Keratinocyte (primary cell): ENCODE measurements around the gene IFT81. TPM values are rescaled to one million over a fixed set of nuclear protein-coding genes. Genes with fewer than 3 reads are reported as not detected.

Experiments used
- DNase-seq: peaks from one replicate; pipeline ENCODE4 v3.0.0-alpha.2; 2011; ENCODE audit warnings: low read depth, missing footprints, low spot score
- FAIRE-seq: peaks from 2 replicates; lab custom pipeline; 2011; peaks lifted over from hg19 to GRCh38; lab: Jason Lieb, UNC
- H2AFZ ChIP-seq: 2 replicates; pipeline ENCODE4 v1.6.0; 2012; ENCODE audit warnings: low read length, control low read depth, inconsistent platforms; ENCODE audit not compliant: control insufficient read depth
- H3K27ac ChIP-seq: 2 replicates; pipeline ENCODE4 v1.5.1; 2011; ENCODE audit warnings: low read length; ENCODE audit not compliant: control insufficient read depth, insufficient read depth
- H3K27me3 ChIP-seq: 3 replicates; pipeline ENCODE4 v1.6.0; 2011; ENCODE audit warnings: low read length; ENCODE audit not compliant: control insufficient read depth, insufficient read depth; ENCODE audit errors: extremely low read depth
- H3K36me3 ChIP-seq, 2 experiments: 2 replicates in 1 of 2; 3 replicates in 1 of 2; pipeline ENCODE4 v1.5.1; 2011; ENCODE audit warnings: low read length in 2 of 2, mild to moderate bottlenecking in 1 of 2; ENCODE audit not compliant: control insufficient read depth in 2 of 2, insufficient read depth in 2 of 2; ENCODE audit errors: extremely low read depth in 1 of 2
- H3K4me1 ChIP-seq: 3 replicates; pipeline ENCODE4 v1.5.1; 2011; ENCODE audit warnings: low read length; ENCODE audit not compliant: control insufficient read depth, insufficient read depth; ENCODE audit errors: extremely low read depth
- H3K4me2 ChIP-seq: 3 replicates; pipeline ENCODE4 v1.6.0; 2011; ENCODE audit warnings: low read depth, low read length; ENCODE audit not compliant: control insufficient read depth, insufficient read depth; ENCODE audit errors: extremely low read depth
- H3K4me3 ChIP-seq, 3 experiments: fragments of 200-600 bp in 1 of 3; sonication (generic) in 1 of 3; 2 replicates in 2 of 3; 3 replicates in 1 of 3; pipeline ENCODE4 v1.5.1; 2011 to 2016; ENCODE audit warnings: low read length in 3 of 3, mild to moderate bottlenecking in 3 of 3, control low read depth in 2 of 3, inconsistent platforms in 1 of 3, low read depth in 1 of 3, mixed read lengths in 1 of 3, mixed run types in 1 of 3, moderate library complexity in 1 of 3; ENCODE audit not compliant: control insufficient read depth in 2 of 3, insufficient read depth in 2 of 3; ENCODE audit errors: extremely low read depth in 1 of 3
- H3K79me2 ChIP-seq: 2 replicates; pipeline ENCODE4 v1.6.0; 2012; ENCODE audit warnings: low read length; ENCODE audit not compliant: control insufficient read depth, insufficient read depth
- H3K9ac ChIP-seq: 3 replicates; pipeline ENCODE4 v1.6.0; 2011; ENCODE audit warnings: low read length; ENCODE audit not compliant: control insufficient read depth, insufficient read depth; ENCODE audit errors: extremely low read depth
- H3K9me1 ChIP-seq: 3 replicates; pipeline ENCODE4 v1.6.0; 2011; ENCODE audit warnings: low read length; ENCODE audit not compliant: control insufficient read depth, insufficient read depth; ENCODE audit errors: extremely low read depth
- H3K9me3 ChIP-seq: 2 replicates; pipeline ENCODE4 v1.5.1; 2012; ENCODE audit warnings: low read depth, low read length; ENCODE audit not compliant: control insufficient read depth
- H4K20me1 ChIP-seq: 3 replicates; pipeline ENCODE4 v1.6.0; 2011; ENCODE audit warnings: low read length; ENCODE audit not compliant: control insufficient read depth, insufficient read depth; ENCODE audit errors: extremely low read depth
- EZH2 ChIP-seq: IDR thresholded peaks from one replicate; pipeline ENCODE4 v1.6.1; 2012; ENCODE audit warnings: inconsistent platforms, mild to moderate bottlenecking, low read length, moderate library complexity
- dilution Hi-C: fragments of 300-500 bp; cut with MboI; formaldehyde crosslinking; loops from one replicate; pipeline ENCODE4 v1.7.0; 2020; ENCODE audit warnings: low sequenced_read_pairs; ENCODE audit not compliant: extremely low pct_ligation_motif_present
- polyA plus RNA-seq, 5 experiments: library from polyadenylated mRNA; depleted of rRNA in 3 of 5; stranded (reverse) in 3 of 5; stranded (forward) in 1 of 5; unstranded in 1 of 5; fragments of >200 nt; gene quantifications; 1 replicate in 1 of 5; 2 replicates in 3 of 5; 3 replicates in 1 of 5; pipeline versions ENCODE4 v1.2.1 to v1.2.3, GENCODE V29; 2011 to 2012; ENCODE audit warnings: missing spikeins in 2 of 5, low read depth in 1 of 5, low replicate concordance in 1 of 5
- TF ChIP-seq, protein P1 (sequence below), 3 experiments: IDR thresholded peaks in 1 of 3; conservative IDR thresholded peaks in 1 of 3; optimal IDR thresholded peaks in 1 of 3; 2 replicates in 2 of 3; 3 replicates in 1 of 3; pipeline versions ENCODE3 to v1.5.1; 2011; ENCODE audit warnings: low read length in 3 of 3, mild to moderate bottlenecking in 3 of 3, moderate library complexity in 2 of 3, control low read depth in 1 of 3, inconsistent platforms in 1 of 3; ENCODE audit not compliant: insufficient read depth in 2 of 3; ENCODE audit errors: extremely low read depth in 1 of 3

IFT81 gene
- polyA plus RNA-seq, 1 donor (not counting 4 experiments of a cell fraction or from before 2014, with no cell fraction given): 8.9 TPM

DNA sequence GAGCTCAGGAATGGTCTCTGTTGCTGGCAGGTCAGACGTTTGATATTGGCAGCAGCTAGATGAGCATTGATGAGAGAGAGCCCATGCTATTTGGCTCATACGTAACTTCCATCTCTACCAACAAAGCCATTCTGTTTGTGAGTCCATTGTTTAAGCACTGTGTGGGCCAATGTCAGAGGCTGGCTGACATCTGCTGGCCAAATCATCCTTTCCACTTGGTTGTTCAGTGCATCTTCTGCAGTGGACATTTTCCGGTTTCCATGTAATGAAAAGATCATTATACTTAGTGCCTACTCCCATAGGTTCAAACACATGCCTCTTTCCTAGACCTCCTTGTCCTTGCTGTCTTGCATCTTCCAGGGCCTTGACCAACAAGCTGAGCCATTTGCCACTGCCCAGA lies 59.2 kb downstream of the IFT81 start:
- H3K4me2 ChIP-seq: no peak overlapping the region
- no peak for FAIRE-seq
- H3K4me1 ChIP-seq: peaks cover 3% of the 10 kb centered on the region
- no peak overlapping the region for H3K4me3 ChIP-seq
- no peaks in the 10 kb centered on the region for H3K27me3 ChIP-seq
- H3K36me3 ChIP-seq: no peaks in the 10 kb centered on the region
- peaks cover 3% of the 10 kb centered on the region for H3K9me3 ChIP-seq
- no peaks in the 10 kb centered on the region for H3K79me2 ChIP-seq
- dilution Hi-C loops: no loop called here
- TF ChIP-seq, protein P1, sequence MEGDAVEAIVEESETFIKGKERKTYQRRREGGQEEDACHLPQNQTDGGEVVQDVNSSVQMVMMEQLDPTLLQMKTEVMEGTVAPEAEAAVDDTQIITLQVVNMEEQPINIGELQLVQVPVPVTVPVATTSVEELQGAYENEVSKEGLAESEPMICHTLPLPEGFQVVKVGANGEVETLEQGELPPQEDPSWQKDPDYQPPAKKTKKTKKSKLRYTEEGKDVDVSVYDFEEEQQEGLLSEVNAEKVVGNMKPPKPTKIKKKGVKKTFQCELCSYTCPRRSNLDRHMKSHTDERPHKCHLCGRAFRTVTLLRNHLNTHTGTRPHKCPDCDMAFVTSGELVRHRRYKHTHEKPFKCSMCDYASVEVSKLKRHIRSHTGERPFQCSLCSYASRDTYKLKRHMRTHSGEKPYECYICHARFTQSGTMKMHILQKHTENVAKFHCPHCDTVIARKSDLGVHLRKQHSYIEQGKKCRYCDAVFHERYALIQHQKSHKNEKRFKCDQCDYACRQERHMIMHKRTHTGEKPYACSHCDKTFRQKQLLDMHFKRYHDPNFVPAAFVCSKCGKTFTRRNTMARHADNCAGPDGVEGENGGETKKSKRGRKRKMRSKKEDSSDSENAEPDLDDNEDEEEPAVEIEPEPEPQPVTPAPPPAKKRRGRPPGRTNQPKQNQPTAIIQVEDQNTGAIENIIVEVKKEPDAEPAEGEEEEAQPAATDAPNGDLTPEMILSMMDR (optimal IDR thresholded peaks at IDR 0.05 in 1 of 3, IDR thresholded peaks at IDR 0.05 in 1 of 3, conservative IDR thresholded peaks at IDR 0.05 in 1 of 3; ENCODE audit: extremely low read depth in 1 of 3, insufficient read depth in 2 of 3, low read length in 3 of 3): no peak
- TF ChIP-seq EZH2: no peak
- H3K27ac ChIP-seq: no peak overlapping the region
- H3K9me1 ChIP-seq: no peaks in the 10 kb centered on the region
- no peaks in the 10 kb centered on the region for H4K20me1 ChIP-seq
- no peak overlapping the region for H3K9ac ChIP-seq
- no peak for DNase-seq
- H2AFZ ChIP-seq: no peak overlapping the region

DNA sequence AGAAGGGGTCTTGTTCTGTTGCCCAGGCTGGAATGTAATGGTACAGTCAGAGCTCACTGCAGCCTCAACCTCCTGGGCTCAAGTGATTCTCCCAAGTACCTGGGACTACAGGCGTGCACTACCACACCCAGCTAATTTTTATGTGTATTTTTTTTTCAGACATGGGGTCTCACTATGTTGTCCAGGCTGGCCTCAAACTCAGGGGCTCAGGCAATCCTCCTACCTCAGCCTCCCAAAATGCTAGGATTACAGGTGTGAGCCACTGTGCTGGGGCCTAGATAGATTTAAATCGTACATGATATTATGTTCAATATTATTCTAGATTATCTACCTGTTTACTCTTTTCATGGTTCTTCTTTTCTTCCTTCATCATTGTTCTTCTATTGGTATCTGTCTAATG lies 61.5 kb downstream of the IFT81 start:
- dilution Hi-C loops: no loop called here
- H3K4me2 ChIP-seq: no peak overlapping the region

More for the DNA sequence above, 61.5 kb downstream of the IFT81 start:
- Histone ChIP-seq H3K9me3 (peaks cover 3% of the 10 kb centered on the region), H3K4me1 (no peaks in the 10 kb centered on the region), H3K9ac (no peak overlapping the region), H3K9me1 (no peaks in the 10 kb centered on the region), H3K27me3 (no peaks in the 10 kb centered on the region), H2AFZ (no peak overlapping the region), H3K79me2 (no peaks in the 10 kb centered on the region), H4K20me1 (no peaks in the 10 kb centered on the region), H3K27ac (no peak overlapping the region), H3K36me3 (no peaks in the 10 kb centered on the region), H3K4me3 (no peak overlapping the region)
- DNase-seq (no peak), FAIRE-seq (no peak)
- TF ChIP-seq EZH2: no peak
- TF ChIP-seq, protein P1 (optimal IDR thresholded peaks at IDR 0.05 in 1 of 3, IDR thresholded peaks at IDR 0.05 in 1 of 3, conservative IDR thresholded peaks at IDR 0.05 in 1 of 3; ENCODE audit: extremely low read depth in 1 of 3, insufficient read depth in 2 of 3, low read length in 3 of 3): no peak
